ENCODE data around the gene OARD1. TPM values are rescaled to one million over a fixed set of nuclear protein-coding genes. Genes with fewer than 3 reads are reported as not detected.

The OARD1 gene
- total RNA-seq, 1 donor = 4.7 TPM

GRCh38 chr6:41085182-41085581 lies 13.0 kb upstream of the OARD1 start:
- H3K4me3 ChIP-seq (ENCODE audit: low read depth, low read length) = no peak overlapping the region
- DNase-seq (ENCODE audit: low read depth) = no peak
- TF ChIP-seq CTCF (IDR thresholded peaks at IDR 0.05; ENCODE audit: insufficient read depth, low read depth, low read length) = no peak

GRCh38 chr6:41083072-41083471 lies 10.9 kb upstream of the OARD1 start:
- no peak for TF ChIP-seq CTCF (IDR thresholded peaks at IDR 0.05; ENCODE audit: insufficient read depth, low read depth, low read length)
- no peak for DNase-seq (ENCODE audit: low read depth)

GRCh38 chr6:41080621-41081020 lies 8.5 kb upstream of the OARD1 start:
- H3K4me3 ChIP-seq (ENCODE audit: low read depth, low read length) = no peak overlapping the region
- no peak for TF ChIP-seq CTCF (IDR thresholded peaks at IDR 0.05; ENCODE audit: insufficient read depth, low read depth, low read length)
- no peak for DNase-seq (ENCODE audit: low read depth)

More at GRCh38 chr6:41083072-41083471, 10.9 kb upstream of the OARD1 start:
- no peak overlapping the region for H3K4me3 ChIP-seq (ENCODE audit: low read depth, low read length)

- DNase-seq (ENCODE audit: low read depth) = no peak
- no peak overlapping the region for H3K4me3 ChIP-seq (ENCODE audit: low read depth, low read length)
- TF ChIP-seq CTCF (IDR thresholded peaks at IDR 0.05; ENCODE audit: insufficient read depth, low read depth, low read length) = no peak
Observed at GRCh38 chr6:41079080-41079479, 6.9 kb upstream of the OARD1 start.

DNA sequence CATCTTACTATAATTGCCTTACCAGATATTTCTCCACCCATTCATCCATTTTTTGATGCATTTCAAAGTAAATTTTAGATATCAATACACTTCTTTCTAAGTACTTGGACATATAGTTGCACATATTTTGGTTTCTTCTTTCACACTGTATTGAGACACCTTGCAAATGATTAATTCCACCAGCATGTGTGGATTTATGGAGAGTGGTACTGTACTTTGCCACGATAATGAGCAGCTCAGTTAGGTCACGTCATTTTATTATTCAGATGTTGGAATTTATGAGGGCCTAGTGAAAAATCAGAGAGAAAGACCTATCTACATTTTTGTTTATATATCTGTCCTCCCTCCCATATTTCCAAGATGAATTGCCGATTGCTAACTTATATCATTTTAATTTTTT lies 5.9 kb upstream of the OARD1 start:
- no peak for TF ChIP-seq CTCF (IDR thresholded peaks at IDR 0.05; ENCODE audit: insufficient read depth, low read depth, low read length)
- no peak overlapping the region for H3K4me3 ChIP-seq (ENCODE audit: low read depth, low read length)
- no peak for DNase-seq (ENCODE audit: low read depth)

DNA sequence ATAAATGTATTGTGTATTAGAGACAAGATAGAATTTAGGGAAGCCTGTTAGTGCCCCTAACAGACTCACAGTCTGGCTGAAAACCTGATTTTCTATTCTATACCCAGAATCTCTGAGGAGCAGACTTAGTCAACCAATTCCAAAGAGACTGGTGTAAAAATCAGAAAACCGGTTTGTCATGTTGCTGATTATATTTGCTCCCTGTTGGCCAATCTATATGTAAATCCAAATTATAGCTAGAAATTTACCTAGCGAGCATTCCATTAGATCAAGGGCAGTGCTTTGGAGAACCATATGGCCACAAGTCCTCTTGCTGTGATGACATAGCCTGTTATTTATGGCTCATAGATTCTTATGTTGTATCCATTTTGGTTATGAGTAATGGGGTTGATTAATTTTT lies 5.4 kb upstream of the OARD1 start:
- TF ChIP-seq CTCF (IDR thresholded peaks at IDR 0.05; ENCODE audit: insufficient read depth, low read depth, low read length) = no peak
- no peak for DNase-seq (ENCODE audit: low read depth)

More for the DNA sequence above, 5.4 kb upstream of the OARD1 start:
- no peak overlapping the region for H3K4me3 ChIP-seq (ENCODE audit: low read depth, low read length)
